ENCODE data around the gene TBC1D9B.
"Not testable (repeated sequence)": the region's sequence is repeated elsewhere in the genome, so short reads cannot be mapped to it uniquely, and the experiment has no call there.

The TBC1D9B gene

DNA sequence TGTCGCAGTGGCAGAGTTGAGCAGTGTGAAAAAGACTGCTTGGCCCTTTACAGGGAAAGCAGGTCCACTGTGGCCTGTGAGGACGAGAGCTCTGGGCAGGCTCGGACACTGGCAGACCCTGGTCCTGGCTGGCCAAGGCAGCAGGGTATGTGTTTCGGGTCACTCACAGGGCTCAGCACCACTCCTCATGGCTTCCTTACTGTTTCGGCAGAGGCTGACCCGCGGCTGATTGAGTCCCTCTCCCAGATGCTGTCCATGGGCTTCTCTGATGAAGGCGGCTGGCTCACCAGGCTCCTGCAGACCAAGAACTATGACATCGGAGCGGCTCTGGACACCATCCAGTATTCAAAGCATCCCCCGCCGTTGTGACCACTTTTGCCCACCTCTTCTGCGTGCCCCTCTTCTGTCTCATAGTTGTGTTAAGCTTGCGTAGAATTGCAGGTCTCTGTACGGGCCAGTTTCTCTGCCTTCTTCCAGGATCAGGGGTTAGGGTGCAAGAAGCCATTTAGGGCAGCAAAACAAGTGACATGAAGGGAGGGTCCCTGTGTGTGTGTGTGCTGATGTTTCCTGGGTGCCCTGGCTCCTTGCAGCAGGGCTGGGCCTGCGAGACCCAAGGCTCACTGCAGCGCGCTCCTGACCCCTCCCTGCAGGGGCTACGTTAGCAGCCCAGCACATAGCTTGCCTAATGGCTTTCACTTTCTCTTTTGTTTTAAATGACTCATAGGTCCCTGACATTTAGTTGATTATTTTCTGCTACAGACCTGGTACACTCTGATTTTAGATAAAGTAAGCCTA lies 71.3 kb downstream of the TBC1D9B start:
- no peak for DNase-seq

GRCh38 chr5:179834871-179835270 lies 72.8 kb downstream of the TBC1D9B start:
- DNase-seq, result not testable (repeated sequence)

GRCh38 chr5:179834120-179834519 lies 73.6 kb downstream of the TBC1D9B start:
- DNase-seq, result no peak

DNA sequence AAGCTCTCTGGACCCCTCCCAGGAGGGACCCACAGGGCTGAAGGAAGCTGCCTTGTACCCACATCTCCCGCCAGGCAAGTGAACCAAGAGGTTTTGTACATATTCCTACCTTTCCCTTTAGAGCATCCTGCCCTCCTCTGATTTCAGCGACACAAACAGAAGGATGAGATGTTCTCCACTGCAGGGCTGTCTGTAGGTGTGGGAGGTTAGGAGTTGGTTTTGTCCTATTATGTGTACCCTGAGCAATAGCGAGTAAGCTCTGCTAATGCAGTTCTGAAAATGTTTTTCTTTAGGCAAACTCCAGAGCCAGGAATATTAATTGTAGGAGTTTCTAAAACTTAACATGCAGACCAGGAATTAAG lies 74.0 kb downstream of the TBC1D9B start:
- DNase-seq, result no peak

DNA sequence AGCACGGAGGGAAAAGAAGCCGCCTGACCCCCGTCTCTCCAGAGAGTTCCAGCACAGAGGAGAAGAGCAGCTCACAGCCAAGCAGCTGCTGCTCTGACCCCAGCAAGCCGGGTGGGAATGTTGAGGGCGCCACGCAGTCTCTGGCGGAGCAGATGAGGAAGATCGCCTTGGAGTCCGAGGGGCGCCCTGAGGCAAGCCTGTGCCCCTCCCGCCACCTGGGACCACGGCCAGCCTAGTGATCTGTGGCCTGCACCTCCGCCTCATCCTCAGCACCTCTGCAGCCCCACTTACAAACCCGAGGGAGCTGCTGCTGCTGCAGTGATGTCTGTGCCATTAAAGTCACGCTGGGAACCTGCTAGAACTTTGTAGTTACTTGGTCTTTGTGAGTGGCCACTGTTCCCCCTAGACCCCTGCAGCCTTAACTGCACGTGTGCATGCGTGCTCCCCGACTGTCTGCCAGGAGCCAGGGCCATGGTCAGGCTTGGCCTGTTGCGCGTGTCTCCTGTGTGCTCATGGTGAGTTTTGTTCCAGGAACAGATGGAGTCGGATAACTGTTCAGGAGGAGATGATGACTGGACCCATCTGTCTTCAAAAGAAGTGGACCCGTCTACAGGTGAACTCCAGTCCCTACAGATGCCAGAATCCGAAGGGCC lies 74.5 kb downstream of the TBC1D9B start:
- DNase-seq, result no peak

GRCh38 chr5:179832039-179832745 lies 75.5 kb downstream of the TBC1D9B start:
- no peak for DNase-seq

DNA sequence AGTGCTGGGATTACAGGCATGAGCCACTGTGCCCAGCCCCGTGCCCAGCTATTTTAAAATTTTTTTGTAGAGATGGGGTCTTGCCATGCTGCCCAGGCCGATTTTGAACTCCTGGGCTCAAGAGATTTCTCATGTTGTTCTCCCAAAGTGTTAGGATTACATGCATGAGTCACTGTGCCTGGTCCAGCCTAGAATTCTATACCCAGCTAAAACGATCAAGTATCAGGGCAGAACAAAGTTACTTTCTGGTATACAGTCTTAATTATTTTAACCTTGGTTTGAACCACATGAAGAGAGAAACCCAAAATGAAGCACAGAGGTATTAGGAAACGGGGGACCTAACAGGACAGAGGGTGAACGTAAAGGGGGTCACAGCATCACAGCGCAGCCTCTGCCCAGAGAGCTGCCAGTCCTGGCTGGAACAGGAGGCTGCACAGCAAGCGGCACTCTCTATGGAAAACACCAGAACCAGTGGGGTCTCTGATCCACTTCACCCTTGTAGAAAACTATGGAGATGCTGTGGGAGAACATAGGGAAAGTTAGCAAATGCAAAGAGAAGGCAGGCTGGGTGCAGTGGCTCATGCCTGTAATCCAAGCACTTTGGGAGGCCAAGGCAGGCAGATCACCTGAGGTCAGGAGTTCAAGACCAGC lies 76.8 kb downstream of the TBC1D9B start:
- DNase-seq, result no peak

- DNase-seq, result no peak
These were observed 77.8 kb downstream of the TBC1D9B start for GRCh38 chr5:179829732-179830435.

- DNase-seq, result no peak
These were observed 78.8 kb downstream of the TBC1D9B start for GRCh38 chr5:179828756-179829421.

DNA sequence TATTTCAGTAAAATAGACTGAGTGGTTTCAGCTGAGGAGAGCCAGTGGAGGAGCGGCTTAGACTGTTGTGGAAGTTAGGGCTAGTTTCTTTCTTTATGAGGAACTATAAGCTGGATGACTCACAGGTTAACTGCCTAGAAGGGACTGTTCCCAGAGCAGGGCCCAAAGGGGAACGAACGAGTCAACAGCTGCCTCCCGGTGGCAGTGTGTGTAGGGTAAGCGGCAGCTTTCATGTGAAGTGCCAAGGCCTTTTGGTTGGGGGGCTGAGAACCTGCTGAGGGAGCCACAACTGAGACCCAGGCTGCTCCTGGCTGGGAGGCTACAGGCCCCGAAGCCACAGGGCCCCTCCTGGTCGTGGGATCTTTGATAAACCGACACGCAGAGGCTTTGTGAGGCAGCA lies 80.0 kb downstream of the TBC1D9B start:
- no peak for DNase-seq

GRCh38 chr5:179825655-179826182 lies 82.0 kb downstream of the TBC1D9B start:
- peak; percentile 16 for DNase-seq

GRCh38 chr5:179824745-179825112 lies 83.0 kb downstream of the TBC1D9B start:
- DNase-seq, result no peak

DNA sequence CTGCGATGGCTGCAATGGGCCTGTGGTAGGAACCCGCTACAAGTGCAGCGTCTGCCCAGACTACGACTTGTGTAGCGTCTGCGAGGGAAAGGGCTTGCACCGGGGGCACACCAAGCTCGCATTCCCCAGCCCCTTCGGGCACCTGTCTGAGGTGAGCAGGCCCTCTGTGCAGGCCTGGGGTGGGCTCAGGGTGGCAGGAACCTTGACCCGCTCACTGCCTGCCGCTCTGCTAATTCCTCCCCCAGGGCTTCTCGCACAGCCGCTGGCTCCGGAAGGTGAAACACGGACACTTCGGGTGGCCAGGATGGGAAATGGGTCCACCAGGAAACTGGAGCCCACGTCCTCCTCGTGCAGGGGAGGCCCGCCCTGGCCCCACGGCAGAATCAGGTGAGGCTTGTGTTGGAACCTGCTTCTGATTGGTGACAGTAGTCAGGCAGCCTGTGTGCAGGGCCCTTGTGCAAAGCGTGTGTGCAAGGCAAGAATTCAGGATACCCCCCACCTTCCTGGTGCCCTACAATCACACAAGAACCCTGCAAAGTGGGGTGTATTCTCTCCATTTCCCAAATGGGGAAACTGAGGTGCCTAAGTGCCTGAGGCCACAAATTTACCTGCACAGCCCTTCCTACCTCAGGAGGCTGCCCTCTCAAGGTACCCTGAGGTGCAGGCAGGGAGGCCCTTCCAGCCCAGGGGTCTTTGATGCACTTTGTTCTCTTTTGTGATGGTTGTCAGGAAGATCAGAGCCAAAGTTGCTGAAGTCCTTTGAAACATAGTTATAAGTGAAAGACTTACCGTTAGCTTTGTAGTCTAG lies 83.6 kb downstream of the TBC1D9B start:
- DNase-seq, result no peak

GRCh38 chr5:179822444-179822990 lies 85.2 kb downstream of the TBC1D9B start:
- no peak for DNase-seq

DNA sequence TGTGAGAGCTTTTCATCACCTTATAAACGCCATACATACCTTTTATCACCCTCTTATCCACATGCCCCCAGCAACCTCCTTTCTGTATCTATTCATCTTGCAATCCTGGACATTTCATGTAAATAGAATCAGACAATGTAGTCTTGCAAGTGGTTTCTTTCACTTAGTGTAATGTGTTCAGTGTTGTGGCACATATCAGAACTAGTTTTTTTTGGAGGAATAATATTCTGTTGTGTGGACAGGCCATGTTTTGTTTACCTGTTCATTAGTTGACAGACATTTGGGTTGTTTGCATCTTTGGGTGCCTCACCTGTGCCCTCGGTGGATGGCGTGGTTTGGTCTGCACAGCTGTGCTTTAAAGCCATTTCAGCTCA lies 85.7 kb downstream of the TBC1D9B start:
- DNase-seq, result no peak

- DNase-seq, result peak; percentile 38
These were observed 86.2 kb downstream of the TBC1D9B start for GRCh38 chr5:179821298-179822058.

- DNase-seq, result peak; percentile 16
These were observed 87.0 kb downstream of the TBC1D9B start, which contains the start of gene SQSTM1 for GRCh38 chr5:179820483-179821297. TSS of gene SQSTM1 (plus strand) at chr5:179820905. CDS start at chr5:179820937, 32 bp downstream.

GRCh38 chr5:179820127-179820482 lies 87.6 kb downstream of the TBC1D9B start:
- DNase-seq, result no peak
